Measurements from ENCODE around the gene HOXD10.

Gene HOXD10

DNA sequence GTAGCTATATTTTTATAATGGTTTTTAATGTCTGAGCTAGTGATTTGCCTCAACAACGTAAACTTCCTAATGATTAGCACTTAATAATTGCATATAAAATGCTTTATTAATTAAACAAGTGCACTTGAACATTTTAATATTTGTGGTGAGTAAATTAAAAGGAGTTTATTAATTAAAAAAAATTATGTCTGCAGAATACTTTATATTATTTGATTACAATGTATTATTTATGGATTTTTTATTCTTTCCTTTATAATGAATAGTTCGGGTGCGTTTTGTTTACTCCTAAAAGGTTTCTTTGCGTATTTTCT is 15.2 kb downstream of the HOXD10 start:
- H3K4me3 ChIP-seq (ENCODE audit: low read depth, low read length): no peak overlapping the region
- TF ChIP-seq, protein P1, sequence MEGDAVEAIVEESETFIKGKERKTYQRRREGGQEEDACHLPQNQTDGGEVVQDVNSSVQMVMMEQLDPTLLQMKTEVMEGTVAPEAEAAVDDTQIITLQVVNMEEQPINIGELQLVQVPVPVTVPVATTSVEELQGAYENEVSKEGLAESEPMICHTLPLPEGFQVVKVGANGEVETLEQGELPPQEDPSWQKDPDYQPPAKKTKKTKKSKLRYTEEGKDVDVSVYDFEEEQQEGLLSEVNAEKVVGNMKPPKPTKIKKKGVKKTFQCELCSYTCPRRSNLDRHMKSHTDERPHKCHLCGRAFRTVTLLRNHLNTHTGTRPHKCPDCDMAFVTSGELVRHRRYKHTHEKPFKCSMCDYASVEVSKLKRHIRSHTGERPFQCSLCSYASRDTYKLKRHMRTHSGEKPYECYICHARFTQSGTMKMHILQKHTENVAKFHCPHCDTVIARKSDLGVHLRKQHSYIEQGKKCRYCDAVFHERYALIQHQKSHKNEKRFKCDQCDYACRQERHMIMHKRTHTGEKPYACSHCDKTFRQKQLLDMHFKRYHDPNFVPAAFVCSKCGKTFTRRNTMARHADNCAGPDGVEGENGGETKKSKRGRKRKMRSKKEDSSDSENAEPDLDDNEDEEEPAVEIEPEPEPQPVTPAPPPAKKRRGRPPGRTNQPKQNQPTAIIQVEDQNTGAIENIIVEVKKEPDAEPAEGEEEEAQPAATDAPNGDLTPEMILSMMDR (conservative IDR thresholded peaks at IDR 0.05; ENCODE audit: low read depth, low read length): no peak
- no peak for DNase-seq (ENCODE audit: low read depth)

DNA sequence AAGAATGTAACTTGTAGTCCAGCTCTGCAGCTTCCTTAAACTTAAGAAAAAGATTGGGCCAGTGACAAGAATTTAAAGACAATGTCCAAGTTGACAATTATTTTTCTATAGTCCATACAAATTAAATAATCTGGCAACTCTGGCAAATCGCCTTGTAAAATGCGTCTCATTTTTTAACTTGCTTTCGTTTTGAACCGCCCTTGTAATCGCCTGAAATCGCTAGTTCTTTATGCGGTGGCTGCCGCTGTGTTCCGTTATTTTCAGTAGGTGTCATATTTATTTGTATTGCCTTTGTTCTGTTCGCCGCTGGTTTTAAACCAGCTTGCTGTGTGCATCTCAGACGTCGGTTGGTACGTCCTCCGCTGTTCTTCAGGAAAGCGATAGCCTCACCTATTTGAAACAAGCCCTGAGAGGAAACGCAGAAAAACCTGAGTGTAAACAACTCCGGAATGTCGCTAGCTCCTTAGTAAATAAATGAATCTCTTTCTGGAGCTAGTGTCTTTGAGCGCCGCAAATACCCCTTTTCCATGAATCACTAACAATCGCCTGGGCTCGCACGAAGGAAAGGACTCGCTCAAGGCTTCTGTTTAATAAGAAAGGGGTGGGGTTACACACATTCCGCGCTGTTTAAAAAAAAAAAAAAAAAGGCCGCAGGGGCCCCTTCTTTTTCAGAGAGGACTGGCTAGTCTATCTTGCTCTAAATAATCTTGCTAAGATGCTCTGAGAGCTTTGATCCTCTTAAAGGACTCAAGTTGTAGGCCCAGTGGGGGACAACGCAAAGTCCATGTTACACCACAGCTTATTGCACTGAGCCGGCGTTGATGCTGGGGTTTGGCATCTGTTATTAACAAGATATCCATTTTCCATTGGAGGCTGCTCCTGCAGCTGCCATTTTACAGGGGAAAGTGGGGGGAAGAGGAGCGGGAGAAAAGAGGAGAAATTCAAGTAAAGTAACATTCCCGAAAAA is 15.9 kb downstream of the HOXD10 start:
- TF ChIP-seq, protein P1 (conservative IDR thresholded peaks at IDR 0.05; ENCODE audit: low read depth, low read length): no peak
- peak; percentile 18 for DNase-seq (ENCODE audit: low read depth)

DNA sequence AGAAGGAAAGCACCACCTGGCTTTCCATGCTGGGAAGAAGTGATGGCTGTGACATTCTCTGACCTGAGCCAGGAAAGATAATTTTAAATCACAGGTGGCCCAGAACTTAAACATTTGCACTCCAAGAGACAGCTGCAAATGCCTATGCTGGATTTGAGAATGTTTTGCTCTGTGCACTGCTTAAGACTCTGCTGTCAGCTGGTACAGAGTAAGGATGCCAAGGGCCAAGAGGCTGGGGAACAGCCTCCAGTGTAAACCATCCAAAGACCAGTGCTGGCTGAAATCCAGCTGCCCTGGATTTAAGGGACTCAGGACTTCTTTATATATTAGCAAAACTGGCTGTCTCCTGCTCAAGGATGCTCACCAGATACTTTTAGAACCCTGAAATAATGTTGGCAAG is 16.8 kb downstream of the HOXD10 start:
- DNase-seq (ENCODE audit: low read depth): no peak
- TF ChIP-seq, protein P1 (conservative IDR thresholded peaks at IDR 0.05; ENCODE audit: low read depth, low read length): no peak
- no peak overlapping the region for H3K4me3 ChIP-seq (ENCODE audit: low read depth, low read length)

More for the DNA sequence above, 15.9 kb downstream of the HOXD10 start:
- peak overlapping the region; percentile 30 for H3K4me3 ChIP-seq (ENCODE audit: low read depth, low read length)

DNA sequence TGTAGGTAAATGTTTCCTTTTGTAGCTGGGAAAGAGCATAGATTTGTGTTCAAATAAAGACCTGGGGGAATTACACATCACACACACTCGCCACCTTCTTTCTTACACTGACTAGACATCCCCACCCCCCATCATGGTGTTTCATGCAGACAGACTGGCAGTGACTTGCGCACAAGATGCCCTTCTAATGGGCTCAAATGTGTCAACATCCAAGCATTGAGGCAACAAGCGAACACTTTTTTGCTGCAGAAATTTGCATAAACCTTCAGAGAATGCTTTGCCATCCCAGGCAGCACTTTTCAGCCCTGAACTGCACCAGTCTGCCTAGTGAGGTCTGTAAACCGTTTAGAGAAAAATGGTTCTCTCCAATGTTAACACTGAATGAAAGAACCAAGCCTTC is 17.5 kb downstream of the HOXD10 start:
- no peak overlapping the region for H3K4me3 ChIP-seq (ENCODE audit: low read depth, low read length)
- no peak for DNase-seq (ENCODE audit: low read depth)
- TF ChIP-seq, protein P1 (conservative IDR thresholded peaks at IDR 0.05; ENCODE audit: low read depth, low read length): no peak

DNA sequence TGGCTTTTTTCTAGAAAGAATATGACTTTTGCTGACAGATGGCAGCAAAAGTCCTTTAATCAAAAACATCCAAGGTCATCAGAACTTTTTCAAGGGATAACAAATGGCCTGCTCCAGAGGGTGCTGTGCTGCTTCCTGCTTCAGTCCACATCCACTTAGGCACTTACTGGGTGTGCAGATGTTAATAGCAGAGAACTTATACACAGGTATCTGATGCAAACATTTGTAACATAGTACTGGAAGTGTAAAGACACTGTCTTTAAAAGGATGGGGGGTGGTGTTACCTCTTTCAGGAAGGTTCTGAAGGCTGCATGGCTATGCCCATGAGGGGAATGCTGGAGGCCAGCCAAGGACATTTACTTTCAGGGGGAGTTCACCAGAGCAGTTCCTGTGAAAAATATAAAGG is 18.5 kb downstream of the HOXD10 start:
- peak; percentile 19 for DNase-seq (ENCODE audit: low read depth)
- TF ChIP-seq, protein P1 (conservative IDR thresholded peaks at IDR 0.05; ENCODE audit: low read depth, low read length): no peak
- no peak overlapping the region for H3K4me3 ChIP-seq (ENCODE audit: low read depth, low read length)

DNA sequence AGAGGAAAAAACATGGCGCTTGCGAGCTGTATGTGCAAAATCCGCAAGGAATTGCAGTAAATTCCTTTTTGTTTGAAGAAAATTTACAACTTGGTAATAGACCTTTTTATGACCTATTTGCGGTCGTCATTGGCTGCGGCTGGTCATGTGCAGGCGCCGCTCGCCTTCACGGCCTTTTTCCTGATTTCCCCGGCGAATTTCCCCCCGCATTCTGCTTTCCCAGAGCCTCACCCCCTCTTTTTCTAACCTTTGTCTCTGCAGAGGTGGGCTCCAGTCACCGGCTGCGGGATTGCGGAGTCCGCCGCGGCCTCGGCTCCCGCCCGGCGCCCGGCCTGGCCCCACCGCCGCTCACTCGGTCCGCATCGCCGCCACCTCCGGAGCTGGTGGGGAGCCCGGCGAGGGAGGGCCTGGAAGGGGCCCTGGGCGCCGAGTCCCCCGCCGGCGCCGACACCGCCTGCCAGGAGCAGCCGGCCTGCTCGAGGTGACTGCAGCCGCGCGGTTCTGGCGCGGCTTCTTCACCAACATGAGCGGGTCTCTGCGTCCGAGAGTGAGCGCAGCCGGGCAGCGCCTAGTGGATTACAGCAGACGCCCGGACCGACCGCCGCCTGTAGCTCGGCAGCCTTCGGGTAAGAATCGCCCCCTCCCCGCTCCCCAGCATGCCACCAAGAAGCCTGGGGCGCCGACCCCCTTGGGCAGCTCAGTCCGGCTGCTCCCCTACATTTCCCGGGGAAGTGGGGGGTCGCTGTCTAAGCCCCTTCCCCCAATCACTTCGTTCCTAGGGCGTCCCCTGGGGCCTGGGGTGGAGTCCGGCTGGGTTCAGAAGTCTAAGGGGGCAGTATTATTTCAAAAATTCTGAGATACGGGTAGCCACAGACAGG is 20.0 kb downstream of the HOXD10 start:
- no peak overlapping the region for H3K4me3 ChIP-seq (ENCODE audit: low read depth, low read length)
- TF ChIP-seq, protein P1 (conservative IDR thresholded peaks at IDR 0.05; ENCODE audit: low read depth, low read length): no peak

More for the DNA sequence above, 20.0 kb downstream of the HOXD10 start:
- DNase-seq (ENCODE audit: low read depth): no peak
